GM12878 (cell line): ENCODE data around the gene ATG13. TPM values are rescaled to one million over a fixed set of nuclear protein-coding genes. Genes with fewer than 3 reads are reported as not detected.

Experiments used
- ATAC-seq: fragments of 200-7000 bp; cut with Tn5 transposase; 3 replicates; pipeline ENCODE4 v1.9.1; 2020; ENCODE audit warnings: mild to moderate bottlenecking, moderate library complexity
- BruUV-seq: library from RNA; stranded (reverse); fragments of 400-500 nt; replicated peaks from 2 replicates; lab custom pipeline; 2021; lab: Mats Ljungman, UMichigan
- CTCF ChIA-PET: fragments of 300-600 bp; sonication (Branson Sonifier 250); formaldehyde crosslinking; extraction: SDS; loops from one replicate; lab custom pipeline; 2021; ENCODE audit warnings: inconsistent platforms; lab: Yijun Ruan, JAX
- POLR2A ChIA-PET: fragments of 350-600 bp; formaldehyde crosslinking; extraction: SDS; loops from one replicate; lab custom pipeline; 2021; ENCODE audit warnings: inconsistent platforms; lab: Charles Lee
- RAD21 ChIA-PET: fragments of 300-600 bp; sonication (Branson Sonifier 250); formaldehyde crosslinking; loops from one replicate; lab custom pipeline; 2023; ENCODE audit warnings: antibody characterized with exemption; ENCODE audit not compliant: unreplicated experiment; lab: Charles Lee
- SMC1A ChIA-PET: fragments of 300-600 bp; sonication (Branson Sonifier 250); formaldehyde crosslinking; loops from one replicate; lab custom pipeline; 2023; ENCODE audit not compliant: unreplicated experiment, uncharacterized antibody; lab: Charles Lee
- DNase-seq: peaks from one replicate; pipeline ENCODE4 v3.0.0-alpha.2; 2011; ENCODE audit warnings: low read depth, low spot score
- FAIRE-seq: peaks from 3 replicates; lab custom pipeline; 2011; peaks lifted over from hg19 to GRCh38; lab: Jason Lieb, UNC
- H2AFZ ChIP-seq: 2 replicates; pipeline ENCODE4 v1.6.0; 2011; ENCODE audit warnings: low read depth, low read length, control low read depth; ENCODE audit not compliant: control insufficient read depth
- H3K27ac ChIP-seq: 2 replicates; pipeline ENCODE4 v1.5.1; 2011; ENCODE audit warnings: control low read depth; ENCODE audit not compliant: control insufficient read depth, insufficient read depth
- H3K27me3 ChIP-seq, 2 experiments: replicated peaks in 1 of 2; 2 replicates each; pipeline versions ENCODE4 v1.6.0 to v1.6.1; 2011; ENCODE audit warnings: low read length in 1 of 2; ENCODE audit not compliant: control insufficient read depth in 2 of 2, insufficient read depth in 2 of 2
- H3K36me3 ChIP-seq, 2 experiments: 2 replicates each; pipeline ENCODE4 v1.5.1; 2011; ENCODE audit warnings: low read length in 1 of 2; ENCODE audit not compliant: control insufficient read depth in 2 of 2, insufficient read depth in 2 of 2
- H3K4me1 ChIP-seq: 2 replicates; pipeline ENCODE4 v1.6.1; 2011; ENCODE audit warnings: mild to moderate bottlenecking, low read length, moderate library complexity, mixed read lengths; ENCODE audit not compliant: control insufficient read depth, insufficient read depth
- H3K4me2 ChIP-seq: 2 replicates; pipeline ENCODE4 v1.6.0; 2011; ENCODE audit warnings: control low read depth; ENCODE audit not compliant: control insufficient read depth, insufficient read depth
- H3K4me3 ChIP-seq: fragments of 200-600 bp; sonication (generic); 2 replicates; pipeline ENCODE4 v1.5.1; 2016
- H3K79me2 ChIP-seq: 2 replicates; pipeline ENCODE4 v1.6.0; 2011; ENCODE audit warnings: low read length; ENCODE audit not compliant: control insufficient read depth, insufficient read depth
- H3K9ac ChIP-seq: 2 replicates; pipeline ENCODE4 v1.8.0; 2011; ENCODE audit warnings: low read length, control low read depth, mixed read lengths; ENCODE audit not compliant: control insufficient read depth, insufficient read depth
- H3K9me3 ChIP-seq: replicated peaks from 3 replicates; pipeline ENCODE4 v1.5.1; 2011; ENCODE audit warnings: mild to moderate bottlenecking, low read length; ENCODE audit not compliant: control insufficient read depth, insufficient read depth
- H4K20me1 ChIP-seq: 2 replicates; pipeline ENCODE4 v1.6.0; 2011; ENCODE audit not compliant: control insufficient read depth, insufficient read depth
- BMI1 ChIP-seq: fragments of 450-650 bp; IDR thresholded peaks from 2 replicates; pipeline ENCODE4 v1.6.1; 2016; ENCODE audit warnings: mild to moderate bottlenecking, moderate library complexity, borderline replicate concordance
- CREB1 ChIP-seq: IDR thresholded peaks from 2 replicates; pipeline ENCODE4 v1.6.1; 2012; ENCODE audit warnings: low read depth, mild to moderate bottlenecking, inconsistent platforms
- EGR1 ChIP-seq, 2 experiments: IDR thresholded peaks; 1 replicate in 1 of 2; 2 replicates in 1 of 2; pipeline ENCODE4 v1.6.1; 2011 to 2012; ENCODE audit warnings: low read depth in 2 of 2, low read length in 2 of 2, borderline replicate concordance in 1 of 2, mild to moderate bottlenecking in 1 of 2, moderate library complexity in 1 of 2
- ESRRA ChIP-seq: IDR thresholded peaks from 2 replicates; pipeline ENCODE4 v1.6.1; 2012; ENCODE audit warnings: mild to moderate bottlenecking, low read length, improper control_type of control experiment
- NFIC ChIP-seq: IDR thresholded peaks from 2 replicates; pipeline ENCODE4 v1.6.1; 2012; ENCODE audit warnings: low read depth, mild to moderate bottlenecking, inconsistent platforms, low read length, moderate library complexity
- ZNF274 ChIP-seq: IDR thresholded peaks from one replicate; pipeline ENCODE4 v1.8.0; 2011; ENCODE audit not compliant: insufficient read length, insufficient read depth
- WGBS: methylation state at CpG from one replicate; pipeline ENCODE4 v1.1.6; 2016; ENCODE audit warnings: low lambda C conversion rate; ENCODE audit not compliant: insufficient replicate concordance, insufficient coverage; ENCODE audit errors: missing lambda C conversion rate; 5-methylcytosine and 5-hydroxymethylcytosine counted together
- in situ Hi-C: fragments of 300-500 bp; cut with MboI; formaldehyde crosslinking; loops from 9 replicates; pipeline ENCODE4 v1.14.3; 2018; ENCODE audit warnings: mixed read lengths
- intact Hi-C: fragments of 100-400 bp; cut with micrococcal nuclease; formaldehyde crosslinking; loops from one replicate; pipeline ENCODE4 v1.14.2; 2022; ENCODE audit not compliant: unreplicated experiment
- polyA plus RNA-seq, 11 experiments: library from polyadenylated mRNA; depleted of rRNA in 4 of 11; unstranded in 6 of 11; stranded (reverse) in 5 of 11; fragments of >200 nt; fragmentation: Nextera tagmentation in 4 of 11; fragmentation: Illumina TruSeq in 1 of 11; extraction: Ambion mirVana in 4 of 11; extraction: Trizol in 1 of 11; gene quantifications; 1 replicate in 1 of 11; 2 replicates in 10 of 11; pipeline versions ENCODE4 v1.2.1 to v1.2.3, GENCODE V29; 2011 to 2016; ENCODE audit warnings: inconsistent platforms in 2 of 11, missing spikeins in 2 of 11, low read depth in 1 of 11
- total RNA-seq, 4 experiments: library from RNA; depleted of rRNA in 3 of 4; stranded (reverse); fragments of >200 nt in 3 of 4; fragmentation: Illumina TruSeq in 1 of 4; extraction: Trizol in 1 of 4; gene quantifications; 2 replicates each; pipeline versions ENCODE4 v1.2.1 to v1.2.3, GENCODE V29; 2013 to 2021
- TF ChIP-seq, protein P1 (sequence below): fragments of 450-650 bp; formaldehyde crosslinking; IDR thresholded peaks from 2 replicates; pipeline ENCODE4 v1.4.0; 2020; ENCODE audit warnings: mild to moderate bottlenecking, moderate library complexity

Gene ATG13
- total and polyA plus RNA-seq, 10 of the 15 experiments (the other 5 are each of a cell fraction or from before 2014, with no cell fraction given), result 10.9 to 61.6 (median 50.9) TPM

- Histone ChIP-seq H3K79me2 (no peaks in the 10 kb centered on the region), H2AFZ (peak within 1 kb of the TSS; percentile 51), H4K20me1 (no peaks in the 10 kb centered on the region), H3K27ac (no peak within 1 kb of the TSS), H3K4me3 (no peak within 1 kb of the TSS), H3K27me3 (no peaks in the 10 kb centered on the region), H3K9ac (no peak within 1 kb of the TSS), H3K9me3 (no peaks in the 10 kb centered on the region), H3K4me2 (no peak within 1 kb of the TSS), H3K36me3 (no peaks in the 10 kb centered on the region), H3K4me1 (no peaks in the 10 kb centered on the region; the same call in 1 of the 2 replicates)
- in situ Hi-C loops, result no loop called here
- WGBS, result 67% methylated on average over 7 of the region's 7 CpGs
- TF ChIP-seq BMI1, result no peak
- no peak for TF ChIP-seq ESRRA
- TF ChIP-seq NFIC, result no peak
- TF ChIP-seq ZNF274, result no peak
- TF ChIP-seq CREB1, result no peak
- TF ChIP-seq EGR1 (IDR thresholded peaks at IDR 0.05; ENCODE audit: borderline replicate concordance in 1 of 2, low read depth in 2 of 2, low read length in 2 of 2), result no peak
- TF ChIP-seq, protein P1, sequence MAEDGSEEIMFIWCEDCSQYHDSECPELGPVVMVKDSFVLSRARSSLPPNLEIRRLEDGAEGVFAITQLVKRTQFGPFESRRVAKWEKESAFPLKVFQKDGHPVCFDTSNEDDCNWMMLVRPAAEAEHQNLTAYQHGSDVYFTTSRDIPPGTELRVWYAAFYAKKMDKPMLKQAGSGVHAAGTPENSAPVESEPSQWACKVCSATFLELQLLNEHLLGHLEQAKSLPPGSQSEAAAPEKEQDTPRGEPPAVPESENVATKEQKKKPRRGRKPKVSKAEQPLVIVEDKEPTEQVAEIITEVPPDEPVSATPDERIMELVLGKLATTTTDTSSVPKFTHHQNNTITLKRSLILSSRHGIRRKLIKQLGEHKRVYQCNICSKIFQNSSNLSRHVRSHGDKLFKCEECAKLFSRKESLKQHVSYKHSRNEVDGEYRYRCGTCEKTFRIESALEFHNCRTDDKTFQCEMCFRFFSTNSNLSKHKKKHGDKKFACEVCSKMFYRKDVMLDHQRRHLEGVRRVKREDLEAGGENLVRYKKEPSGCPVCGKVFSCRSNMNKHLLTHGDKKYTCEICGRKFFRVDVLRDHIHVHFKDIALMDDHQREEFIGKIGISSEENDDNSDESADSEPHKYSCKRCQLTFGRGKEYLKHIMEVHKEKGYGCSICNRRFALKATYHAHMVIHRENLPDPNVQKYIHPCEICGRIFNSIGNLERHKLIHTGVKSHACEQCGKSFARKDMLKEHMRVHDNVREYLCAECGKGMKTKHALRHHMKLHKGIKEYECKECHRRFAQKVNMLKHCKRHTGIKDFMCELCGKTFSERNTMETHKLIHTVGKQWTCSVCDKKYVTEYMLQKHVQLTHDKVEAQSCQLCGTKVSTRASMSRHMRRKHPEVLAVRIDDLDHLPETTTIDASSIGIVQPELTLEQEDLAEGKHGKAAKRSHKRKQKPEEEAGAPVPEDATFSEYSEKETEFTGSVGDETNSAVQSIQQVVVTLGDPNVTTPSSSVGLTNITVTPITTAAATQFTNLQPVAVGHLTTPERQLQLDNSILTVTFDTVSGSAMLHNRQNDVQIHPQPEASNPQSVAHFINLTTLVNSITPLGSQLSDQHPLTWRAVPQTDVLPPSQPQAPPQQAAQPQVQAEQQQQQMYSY, result no peak
- POLR2A ChIA-PET, result no interaction called here
- RAD21 ChIA-PET, result interaction anchor here (0.7 kb wide), 1 partner anchor 11 kb away, joined by 4 read pairs; no protein-coding TSS in a partner anchor
- CTCF ChIA-PET, result no interaction called here
- SMC1A ChIA-PET, result no interaction called here
- ATAC-seq (no peak), FAIRE-seq (no peak), DNase-seq (no peak)
- intact Hi-C loops, result no loop called here
- no TSS peak for BruUV-seq
Measured at GRCh38 chr11:46719048-46719542, 101.7 kb downstream of the ATG13 start, which contains the start of gene F2. Gene F2, plus strand, starts transcription at chr11:46719213. Its CDS starts 23 bp downstream, at chr11:46719236.
